ENCODE measurements around the gene AGPS. TPM values are rescaled to one million over a fixed set of nuclear protein-coding genes. Genes with fewer than 3 reads are reported as not detected.

The AGPS gene
- total and polyA plus RNA-seq, 2 of the 13 experiments (the other 11 are each of a cell fraction or from before 2014, with no cell fraction given): 39.4 to 99.0 TPM

DNA sequence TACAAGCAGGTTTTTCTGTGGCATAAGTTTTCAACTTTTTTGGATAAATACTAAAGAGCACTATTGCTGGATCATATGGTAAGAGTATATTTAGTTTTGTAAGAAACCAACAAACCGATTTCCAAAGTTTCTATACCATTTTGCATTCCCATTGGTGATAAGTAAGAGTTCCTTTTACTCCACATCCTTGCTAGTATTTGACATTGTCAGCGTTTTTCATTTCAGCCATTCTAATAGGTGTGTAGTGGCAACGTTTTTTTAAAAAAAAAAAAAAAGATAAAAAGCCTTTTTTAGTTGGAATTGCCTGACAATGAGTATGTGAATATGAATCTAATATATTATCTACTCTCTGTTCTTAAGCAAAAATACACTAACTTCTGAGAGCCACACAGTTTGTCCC is 185.9 kb downstream of the AGPS start (continued):
- TF ChIP-seq, protein P1, sequence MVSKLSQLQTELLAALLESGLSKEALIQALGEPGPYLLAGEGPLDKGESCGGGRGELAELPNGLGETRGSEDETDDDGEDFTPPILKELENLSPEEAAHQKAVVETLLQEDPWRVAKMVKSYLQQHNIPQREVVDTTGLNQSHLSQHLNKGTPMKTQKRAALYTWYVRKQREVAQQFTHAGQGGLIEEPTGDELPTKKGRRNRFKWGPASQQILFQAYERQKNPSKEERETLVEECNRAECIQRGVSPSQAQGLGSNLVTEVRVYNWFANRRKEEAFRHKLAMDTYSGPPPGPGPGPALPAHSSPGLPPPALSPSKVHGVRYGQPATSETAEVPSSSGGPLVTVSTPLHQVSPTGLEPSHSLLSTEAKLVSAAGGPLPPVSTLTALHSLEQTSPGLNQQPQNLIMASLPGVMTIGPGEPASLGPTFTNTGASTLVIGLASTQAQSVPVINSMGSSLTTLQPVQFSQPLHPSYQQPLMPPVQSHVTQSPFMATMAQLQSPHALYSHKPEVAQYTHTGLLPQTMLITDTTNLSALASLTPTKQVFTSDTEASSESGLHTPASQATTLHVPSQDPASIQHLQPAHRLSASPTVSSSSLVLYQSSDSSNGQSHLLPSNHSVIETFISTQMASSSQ (IDR thresholded peaks at IDR 0.05; ENCODE audit: low read depth): no peak
- TF ChIP-seq, protein P1 (CRISPR knock-in tag; IDR thresholded peaks at IDR 0.05; ENCODE audit: borderline replicate concordance): no peak
- no peak for TF ChIP-seq HMG20A (CRISPR knock-in tag; IDR thresholded peaks at IDR 0.05; ENCODE audit: borderline replicate concordance)

- ChIA-PET CTCF (ENCODE audit: low intra/inter-chr PET ratio, low total read pairs) (no interaction called here), POLR2A (interaction anchor here (1.0 to 2.2 kb wide), 8 partner anchors 13 to 184 kb away, joined by 3 to 8 read pairs (median 4); no protein-coding TSS in a partner anchor)
- H3K79me2 ChIP-seq (ENCODE audit: insufficient read depth, low read length): no peaks in the 10 kb centered on the region
- H3K36me3 ChIP-seq (replicated peaks in 1 of 2; ENCODE audit: control insufficient read depth in 1 of 2, insufficient read depth in 2 of 2, low read length in 2 of 2): no peaks in the 10 kb centered on the region
- peak overlapping the region; percentile 53 for H3K27ac ChIP-seq (ENCODE audit: extremely low read length, insufficient read depth, low read length)
- H4K20me1 ChIP-seq (ENCODE audit: insufficient read depth, low read length): no peaks in the 10 kb centered on the region
- ATAC-seq (peak; percentile 90), FAIRE-seq (no peak), DNase-seq (ENCODE audit: low spot score) (peak; percentile 70)
- 5% methylated on average over 3 of the region's 3 CpGs for WGBS (ENCODE audit: low lambda C conversion rate)
- peak overlapping the region; percentile 70 for H3K4me2 ChIP-seq (ENCODE audit: low read depth, low read length)
- no peaks in the 10 kb centered on the region for H3K27me3 ChIP-seq (ENCODE audit: control insufficient read depth in 1 of 2, insufficient read depth in 2 of 2, low read length in 2 of 2)
- no peak overlapping the region for H2AFZ ChIP-seq (ENCODE audit: low read length)
- in situ Hi-C loops (cut with HindIII; ENCODE audit: extremely low pct_ligation_motif_present, low pct_unique_long_range_greater_than_20kb): no loop called here
- no TSS peak for BruUV-seq (replicated peaks)
- H3K9me3 ChIP-seq (ENCODE audit: low read length): no peaks in the 10 kb centered on the region
- intact Hi-C loops (cut with micrococcal nuclease; ENCODE audit: unreplicated experiment): no loop called here
- peak overlapping the region; percentile 31; the same call in 1 of the 2 replicates for H3K9ac ChIP-seq (ENCODE audit: insufficient read depth, low read depth, low read length)
- peaks cover 28% of the 10 kb centered on the region for H3K4me1 ChIP-seq (ENCODE audit: insufficient read depth, low read length)
- peak overlapping the region in 1 of 3 experiments; percentile 13; a peak in 1 of 6 replicates for H3K4me3 ChIP-seq (replicated peaks in 1 of 3; ENCODE audit: insufficient read depth in 1 of 3, low read depth in 2 of 3, low read length in 3 of 3)
- TF ChIP-seq TEAD3 (CRISPR knock-in tag; optimal IDR thresholded peaks at IDR 0.05; ENCODE audit: borderline replicate concordance) (peak; percentile 78), SAP130 (CRISPR knock-in tag; IDR thresholded peaks at IDR 0.05; ENCODE audit: low read depth) (0 out of 2 replicates have a peak, but pooled peaks have one; percentile 13), FOXJ3 (CRISPR knock-in tag; IDR thresholded peaks at IDR 0.05; ENCODE audit: borderline replicate concordance) (no peak), FOXC1 (CRISPR knock-in tag; IDR thresholded peaks at IDR 0.05; ENCODE audit: borderline replicate concordance) (no peak), ZBTB20 (CRISPR knock-in tag; IDR thresholded peaks at IDR 0.05; ENCODE audit: borderline replicate concordance, low read depth) (0 out of 2 replicates have a peak, but pooled peaks have one; percentile 26), KLF12 (CRISPR knock-in tag; IDR thresholded peaks at IDR 0.05; ENCODE audit: borderline replicate concordance) (no peak), ZNF652 (CRISPR knock-in tag; IDR thresholded peaks at IDR 0.05; ENCODE audit: borderline replicate concordance, low read depth) (no peak; the same call in 1 of the 2 replicates), KLF9 (CRISPR knock-in tag; IDR thresholded peaks at IDR 0.05; ENCODE audit: low read depth) (no peak), ZNF367 (CRISPR knock-in tag; IDR thresholded peaks at IDR 0.05; ENCODE audit: borderline replicate concordance) (no peak), ZBTB7A (CRISPR knock-in tag; IDR thresholded peaks at IDR 0.05) (no peak), CBX5 (CRISPR knock-in tag; IDR thresholded peaks at IDR 0.05; ENCODE audit: borderline replicate concordance) (no peak), ZNF614 (CRISPR knock-in tag; IDR thresholded peaks at IDR 0.05; ENCODE audit: borderline replicate concordance) (no peak), POLR2A (IDR thresholded peaks at IDR 0.05; ENCODE audit: insufficient read depth in 1 of 2, low read depth in 2 of 2, low read length in 2 of 2) (0 out of 4 replicates have a peak, but pooled peaks of 1 of the 2 experiments have one; percentile 28), ZNF644 (CRISPR knock-in tag; IDR thresholded peaks at IDR 0.05; ENCODE audit: low read depth) (no peak), KLF6 (CRISPR knock-in tag; IDR thresholded peaks at IDR 0.05) (no peak), FOXA1 (IDR thresholded peaks at IDR 0.05) (peak; percentile 55; the same call in 1 of the 2 replicates), FOXA1 (CRISPR knock-in tag; IDR thresholded peaks at IDR 0.05) (peak; percentile 87), MTF1 (CRISPR knock-in tag; IDR thresholded peaks at IDR 0.05) (no peak), SSRP1 (CRISPR knock-in tag; IDR thresholded peaks at IDR 0.05) (0 out of 2 replicates have a peak, but pooled peaks have one; percentile 69), ZNF549 (CRISPR knock-in tag; IDR thresholded peaks at IDR 0.05) (no peak), FOXA3 (CRISPR knock-in tag; IDR thresholded peaks at IDR 0.05) (peak; percentile 88)
Measured at GRCh38 chr2:177579486-177580036, 187.0 kb downstream of the AGPS start.
